Measurements from ENCODE around the gene TMCC2. TPM values are rescaled to one million over a fixed set of nuclear protein-coding genes. Genes with fewer than 3 reads are reported as not detected.

TMCC2 gene
- total and polyA plus RNA-seq, 2 of the 8 experiments (the other 6 are each of a cell fraction or from before 2014, with no cell fraction given) = 6.7 to 6.8 TPM

DNA sequence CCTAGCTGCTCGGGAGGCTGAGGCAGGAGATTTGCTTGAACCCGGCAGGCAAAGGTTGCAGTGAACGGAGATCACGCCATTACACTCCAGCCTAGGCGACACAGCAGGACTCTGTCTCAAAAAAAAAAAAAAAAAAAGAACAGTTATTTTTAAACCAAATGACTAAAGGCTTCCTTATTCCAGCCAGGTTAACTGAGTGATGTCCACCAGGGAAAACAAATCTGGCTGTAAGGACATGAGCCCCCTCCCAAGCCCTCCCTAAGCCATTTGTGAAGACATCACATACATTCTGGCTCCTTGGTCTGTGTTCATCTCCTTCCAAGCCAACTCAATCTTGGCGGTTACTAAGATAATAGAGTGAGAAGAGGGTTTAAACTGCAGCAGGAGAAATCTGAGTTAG is 8.2 kb downstream of the TMCC2 start:
- 91% methylated on average over 5 of the region's 6 CpGs; no CpG with 5 or more reads in 1 of the 2 experiments for WGBS, 2 experiments (ENCODE audit: extremely low coverage in 1 of 2, insufficient coverage in 1 of 2, insufficient read length in 1 of 2, insufficient replicate concordance in 2 of 2, low coverage in 1 of 2, low lambda C conversion rate in 2 of 2, missing lambda C conversion rate in 1 of 2)
- Histone ChIP-seq H3K56ac (replicated peaks; ENCODE audit: insufficient read length, low read depth, low read length) (no peak overlapping the region), H3K4me3 (ENCODE audit: extremely low read depth in 1 of 4, insufficient read depth in 2 of 4, low read depth in 3 of 4, low read length in 4 of 4) (no peak overlapping the region), H4K8ac (ENCODE audit: extremely low read depth, insufficient read depth, low read length) (no peak overlapping the region), H2AK5ac (ENCODE audit: low read depth, low read length) (no peak overlapping the region), H3K36me3 (ENCODE audit: control insufficient read depth in 2 of 4, insufficient read depth in 4 of 4, low read length in 3 of 4) (no peaks in the 10 kb centered on the region), H4K5ac (ENCODE audit: insufficient read length, low read depth, low read length) (no peak overlapping the region), H3K23me2 (ENCODE audit: low read depth, low read length) (no peaks in the 10 kb centered on the region), H3K9ac (replicated peaks in 1 of 4; ENCODE audit: extremely low read depth in 1 of 4, low read depth in 3 of 4, low read length in 3 of 4) (no peak overlapping the region), H2BK5ac (ENCODE audit: low read depth, low read length) (no peak overlapping the region), H3K18ac (ENCODE audit: extremely low read depth, low read length) (no peak overlapping the region), H2BK20ac (ENCODE audit: low read length) (no peak overlapping the region), H3K79me1 (ENCODE audit: low read depth, low read length) (0 out of 2 replicates have a peak, but pooled peaks cover 2% of the 10 kb centered on the region), H3K9me3 (ENCODE audit: insufficient read depth in 2 of 2, low read depth in 1 of 2, low read length in 1 of 2) (no peaks in the 10 kb centered on the region), H4K91ac (replicated peaks; ENCODE audit: insufficient read length, low read length) (no peak overlapping the region), H4K20me1 (replicated peaks in 1 of 2; ENCODE audit: control insufficient read depth in 1 of 2, insufficient read depth in 2 of 2, low read length in 2 of 2) (no peaks in the 10 kb centered on the region), H3K14ac (ENCODE audit: insufficient read length) (no peak overlapping the region), H3K4ac (replicated peaks; ENCODE audit: insufficient read length, low read depth, low read length) (no peak overlapping the region), H3K4me2 (ENCODE audit: insufficient read depth in 1 of 2, low read depth in 2 of 2, low read length in 2 of 2) (no peak overlapping the region), H2BK12ac (ENCODE audit: low read depth, low read length) (no peak overlapping the region), H3K79me2 (ENCODE audit: control insufficient read depth in 1 of 2, insufficient read depth in 2 of 2, low read length in 2 of 2) (no peaks in the 10 kb centered on the region), H3K4me1 (replicated peaks in 1 of 4; ENCODE audit: control insufficient read depth in 3 of 4, insufficient read depth in 4 of 4, low read length in 3 of 4) (no peaks in the 10 kb centered on the region), H2BK15ac (ENCODE audit: low read length) (no peak overlapping the region), H2AFZ (ENCODE audit: low read length) (no peak overlapping the region), H3K27me3 (replicated peaks in 1 of 4; ENCODE audit: control insufficient read depth in 3 of 4, extremely low read depth in 1 of 4, insufficient read depth in 3 of 4, low read length in 3 of 4) (no peaks in the 10 kb centered on the region), H3K27ac (ENCODE audit: low read depth, low read length) (no peak overlapping the region), H3K23ac (ENCODE audit: insufficient read length) (no peak overlapping the region), H2BK120ac (replicated peaks; ENCODE audit: low read depth, low read length) (no peak overlapping the region)
- ChIA-PET CTCF (ENCODE audit: partially characterized antibody) (interaction anchor here (1.3 to 40.8 kb wide), 2 partner anchors 24 to 89 kb away, joined by 3 to 1035 read pairs; no protein-coding TSS in a partner anchor), POLR2A (ENCODE audit: partially characterized antibody) (interaction anchor here (1.4 kb wide), 1 partner anchor 12 kb away, joined by 3 read pairs; no protein-coding TSS in a partner anchor)
- TF ChIP-seq SIRT6 (IDR thresholded peaks at IDR 0.05; ENCODE audit: low read length) (no peak), SP4 (IDR thresholded peaks at IDR 0.05; ENCODE audit: low read length) (no peak), HDAC2 (IDR thresholded peaks at IDR 0.05; ENCODE audit: borderline replicate concordance in 1 of 2, low read depth in 2 of 2, low read length in 2 of 2) (no peak), NANOG (IDR thresholded peaks at IDR 0.05; ENCODE audit: insufficient read depth, low read depth, low read length, poor library complexity, severe bottlenecking) (no peak), TAF1 (IDR thresholded peaks at IDR 0.05; ENCODE audit: low read depth, low read length) (no peak), RNF2 (IDR thresholded peaks at IDR 0.05; ENCODE audit: borderline replicate concordance, low read depth, low read length, missing control alignments, poor library complexity, severe bottlenecking) (no peak), EP300 (IDR thresholded peaks at IDR 0.05; ENCODE audit: borderline replicate concordance in 1 of 2, low read depth in 2 of 2, low read length in 2 of 2) (no peak), YY1 (IDR thresholded peaks at IDR 0.05; ENCODE audit: low read depth, low read length) (no peak), SUZ12 (IDR thresholded peaks at IDR 0.05; ENCODE audit: low read length) (no peak)
- TF ChIP-seq, protein P1, sequence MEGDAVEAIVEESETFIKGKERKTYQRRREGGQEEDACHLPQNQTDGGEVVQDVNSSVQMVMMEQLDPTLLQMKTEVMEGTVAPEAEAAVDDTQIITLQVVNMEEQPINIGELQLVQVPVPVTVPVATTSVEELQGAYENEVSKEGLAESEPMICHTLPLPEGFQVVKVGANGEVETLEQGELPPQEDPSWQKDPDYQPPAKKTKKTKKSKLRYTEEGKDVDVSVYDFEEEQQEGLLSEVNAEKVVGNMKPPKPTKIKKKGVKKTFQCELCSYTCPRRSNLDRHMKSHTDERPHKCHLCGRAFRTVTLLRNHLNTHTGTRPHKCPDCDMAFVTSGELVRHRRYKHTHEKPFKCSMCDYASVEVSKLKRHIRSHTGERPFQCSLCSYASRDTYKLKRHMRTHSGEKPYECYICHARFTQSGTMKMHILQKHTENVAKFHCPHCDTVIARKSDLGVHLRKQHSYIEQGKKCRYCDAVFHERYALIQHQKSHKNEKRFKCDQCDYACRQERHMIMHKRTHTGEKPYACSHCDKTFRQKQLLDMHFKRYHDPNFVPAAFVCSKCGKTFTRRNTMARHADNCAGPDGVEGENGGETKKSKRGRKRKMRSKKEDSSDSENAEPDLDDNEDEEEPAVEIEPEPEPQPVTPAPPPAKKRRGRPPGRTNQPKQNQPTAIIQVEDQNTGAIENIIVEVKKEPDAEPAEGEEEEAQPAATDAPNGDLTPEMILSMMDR (IDR thresholded peaks at IDR 0.05; ENCODE audit: control extremely low read depth in 1 of 3, insufficient read depth in 1 of 3, low read depth in 1 of 3, low read length in 3 of 3) = no peak
- no peak for FAIRE-seq
- no peak for DNase-seq (ENCODE audit: low read depth in 1 of 2, low spot score in 2 of 2)

Measured in H1 (cell line).